ENCODE measurements around the gene CAMTA1. TPM values are rescaled to one million over a fixed set of nuclear protein-coding genes. Genes with fewer than 3 reads are reported as not detected.

The CAMTA1 gene
- total RNA-seq, 1 donor from 2014 or later, result 81.6 TPM

GRCh38 chr1:6963912-6964307 lies 178.7 kb downstream of the CAMTA1 start:
- Mint-ChIP-seq H3K9me3 (ENCODE audit: unreplicated experiment) (no peaks in the 10 kb centered on the region), H3K36me3 (ENCODE audit: unreplicated experiment) (no peaks in the 10 kb centered on the region), H3K27ac (ENCODE audit: unreplicated experiment) (no peak overlapping the region), H3K27me3 (ENCODE audit: unreplicated experiment) (peaks cover 34% of the 10 kb centered on the region), H3K4me1 (ENCODE audit: unreplicated experiment) (peaks cover 22% of the 10 kb centered on the region), H3K4me3 (ENCODE audit: unreplicated experiment) (no peak overlapping the region)
- TF ChIP-seq, protein P1, sequence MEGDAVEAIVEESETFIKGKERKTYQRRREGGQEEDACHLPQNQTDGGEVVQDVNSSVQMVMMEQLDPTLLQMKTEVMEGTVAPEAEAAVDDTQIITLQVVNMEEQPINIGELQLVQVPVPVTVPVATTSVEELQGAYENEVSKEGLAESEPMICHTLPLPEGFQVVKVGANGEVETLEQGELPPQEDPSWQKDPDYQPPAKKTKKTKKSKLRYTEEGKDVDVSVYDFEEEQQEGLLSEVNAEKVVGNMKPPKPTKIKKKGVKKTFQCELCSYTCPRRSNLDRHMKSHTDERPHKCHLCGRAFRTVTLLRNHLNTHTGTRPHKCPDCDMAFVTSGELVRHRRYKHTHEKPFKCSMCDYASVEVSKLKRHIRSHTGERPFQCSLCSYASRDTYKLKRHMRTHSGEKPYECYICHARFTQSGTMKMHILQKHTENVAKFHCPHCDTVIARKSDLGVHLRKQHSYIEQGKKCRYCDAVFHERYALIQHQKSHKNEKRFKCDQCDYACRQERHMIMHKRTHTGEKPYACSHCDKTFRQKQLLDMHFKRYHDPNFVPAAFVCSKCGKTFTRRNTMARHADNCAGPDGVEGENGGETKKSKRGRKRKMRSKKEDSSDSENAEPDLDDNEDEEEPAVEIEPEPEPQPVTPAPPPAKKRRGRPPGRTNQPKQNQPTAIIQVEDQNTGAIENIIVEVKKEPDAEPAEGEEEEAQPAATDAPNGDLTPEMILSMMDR (IDR thresholded peaks at IDR 0.05), result no peak
- DNase-seq (ENCODE audit: extremely low spot score, unreplicated experiment), result no peak

DNA sequence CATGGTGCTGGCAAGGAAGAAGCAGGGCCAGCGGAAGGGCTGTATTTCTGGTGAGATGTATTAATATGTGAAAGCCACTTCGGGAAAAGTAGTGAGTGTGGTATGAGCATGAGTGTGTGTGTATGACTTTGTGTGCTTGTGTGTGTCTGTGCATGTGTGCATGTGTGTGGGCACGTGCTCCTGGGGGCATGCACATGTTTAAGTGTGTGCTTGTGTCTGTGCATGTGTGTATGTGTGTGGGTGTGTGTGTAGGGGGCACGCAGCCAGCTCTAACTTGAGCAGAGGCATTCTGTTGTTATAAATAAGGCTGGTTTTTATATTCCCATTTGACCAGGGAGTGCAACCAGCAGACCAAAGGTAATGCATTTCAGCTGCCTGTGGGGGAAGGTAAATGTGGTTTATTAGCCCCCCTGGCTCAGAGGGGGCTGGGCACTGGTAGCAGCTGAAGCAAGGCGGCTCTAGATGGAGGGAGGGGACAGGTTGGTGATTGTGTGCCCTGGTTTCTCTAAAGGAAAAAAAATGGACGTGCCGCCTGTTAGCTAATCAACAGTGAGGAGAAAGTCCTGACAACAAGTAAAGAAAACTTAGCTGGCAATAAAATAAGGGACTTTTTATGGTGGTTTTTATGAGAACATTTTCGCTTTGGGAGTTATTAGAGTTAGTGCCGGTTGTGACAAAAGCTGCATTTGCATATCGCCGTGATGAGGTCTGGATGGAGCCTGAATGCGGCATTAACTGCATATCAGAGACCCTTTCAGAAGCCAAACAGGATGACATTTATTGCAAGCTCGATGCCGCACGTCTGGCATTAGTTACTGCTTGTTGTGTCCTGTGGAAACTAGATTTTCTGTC lies 180.1 kb downstream of the CAMTA1 start:
- TF ChIP-seq, protein P1 (IDR thresholded peaks at IDR 0.05), result no peak

GRCh38 chr1:6965935-6966241 lies 180.6 kb downstream of the CAMTA1 start:
- Mint-ChIP-seq H3K36me3 (ENCODE audit: unreplicated experiment) (no peaks in the 10 kb centered on the region), H3K4me1 (ENCODE audit: unreplicated experiment) (peaks cover 12% of the 10 kb centered on the region), H3K4me3 (ENCODE audit: unreplicated experiment) (no peak overlapping the region), H3K27ac (ENCODE audit: unreplicated experiment) (no peak overlapping the region), H3K27me3 (ENCODE audit: unreplicated experiment) (peaks cover 33% of the 10 kb centered on the region), H3K9me3 (ENCODE audit: unreplicated experiment) (no peaks in the 10 kb centered on the region)
- DNase-seq (ENCODE audit: extremely low spot score, unreplicated experiment), result no peak
- TF ChIP-seq, protein P1 (IDR thresholded peaks at IDR 0.05), result no peak

More for the DNA sequence above, 180.1 kb downstream of the CAMTA1 start:
- no peak overlapping the region for H3K4me3 Mint-ChIP-seq (ENCODE audit: unreplicated experiment)
- H3K9me3 Mint-ChIP-seq (ENCODE audit: unreplicated experiment), result no peaks in the 10 kb centered on the region
- peaks cover 34% of the 10 kb centered on the region for H3K27me3 Mint-ChIP-seq (ENCODE audit: unreplicated experiment)
- H3K27ac Mint-ChIP-seq (ENCODE audit: unreplicated experiment), result no peak overlapping the region
- DNase-seq (ENCODE audit: extremely low spot score, unreplicated experiment), result no peak
- no peaks in the 10 kb centered on the region for H3K36me3 Mint-ChIP-seq (ENCODE audit: unreplicated experiment)
- H3K4me1 Mint-ChIP-seq (ENCODE audit: unreplicated experiment), result peaks cover 17% of the 10 kb centered on the region

- DNase-seq (ENCODE audit: extremely low spot score, unreplicated experiment), result no peak
- TF ChIP-seq, protein P1 (IDR thresholded peaks at IDR 0.05), result no peak
- Mint-ChIP-seq H3K4me3 (ENCODE audit: unreplicated experiment) (no peak overlapping the region), H3K27ac (ENCODE audit: unreplicated experiment) (no peak overlapping the region), H3K9me3 (ENCODE audit: unreplicated experiment) (no peaks in the 10 kb centered on the region), H3K27me3 (ENCODE audit: unreplicated experiment) (peaks cover 32% of the 10 kb centered on the region), H3K4me1 (ENCODE audit: unreplicated experiment) (peaks cover 9% of the 10 kb centered on the region), H3K36me3 (ENCODE audit: unreplicated experiment) (no peaks in the 10 kb centered on the region)
Observed at GRCh38 chr1:6966326-6966725, 181.1 kb downstream of the CAMTA1 start.

- no peaks in the 10 kb centered on the region for H3K36me3 Mint-ChIP-seq (ENCODE audit: unreplicated experiment)
- H3K9me3 Mint-ChIP-seq (ENCODE audit: unreplicated experiment), result no peaks in the 10 kb centered on the region
- H3K27ac Mint-ChIP-seq (ENCODE audit: unreplicated experiment), result no peak overlapping the region
- no peak overlapping the region for H3K4me3 Mint-ChIP-seq (ENCODE audit: unreplicated experiment)
- TF ChIP-seq, protein P1 (IDR thresholded peaks at IDR 0.05), result no peak
- DNase-seq (ENCODE audit: extremely low spot score, unreplicated experiment), result no peak
- H3K27me3 Mint-ChIP-seq (ENCODE audit: unreplicated experiment), result peaks cover 32% of the 10 kb centered on the region
- H3K4me1 Mint-ChIP-seq (ENCODE audit: unreplicated experiment), result peaks cover 7% of the 10 kb centered on the region
Observed at GRCh38 chr1:6967431-6968111, 182.3 kb downstream of the CAMTA1 start.
